HT1080 (cell line): ENCODE results near the gene KRT9. TPM values are rescaled to one million over a fixed set of nuclear protein-coding genes. Genes with fewer than 3 reads are reported as not detected.

Source experiments
- total RNA-seq: library from RNA; depleted of rRNA; stranded (reverse); fragments of >200 nt; shearing (Covaris generic); gene quantifications from 2 replicates; pipeline ENCODE4 v1.2.3, GENCODE V29; 2014; rRNA removed

Gene KRT9
- total RNA-seq, 1 experiment from 2014 or later: not detected

Other genes with a start within 250 kb of the KRT9 start
- not detected in 2 replicates for gene KRT33A, start 221.2 kb downstream of the KRT9 start, total RNA-seq
- not detected in 2 replicates for gene KRT33B, start 202.2 kb downstream of the KRT9 start, total RNA-seq
- 0.80 and 1.2 TPM in 2 replicates for gene KRT34, start 189.8 kb downstream of the KRT9 start, total RNA-seq
- not detected in 2 replicates for gene KRT31, start 174.5 kb downstream of the KRT9 start, total RNA-seq
- not detected in 2 replicates for gene KRT37, start 147.5 kb downstream of the KRT9 start, total RNA-seq
- gene KRT38, start 131.1 kb downstream of the KRT9 start, total RNA-seq: not detected in 2 replicates
- gene KRT32, start 104.7 kb downstream of the KRT9 start, total RNA-seq: not detected in 2 replicates
- not detected in 2 replicates for gene KRT35, start 90.9 kb downstream of the KRT9 start, total RNA-seq
- gene KRT36, start 82.1 kb downstream of the KRT9 start, total RNA-seq: not detected in 2 replicates
- gene KRT13, start 66.4 kb downstream of the KRT9 start, total RNA-seq: not detected in 2 replicates
- 6.8 and 10.9 TPM in 2 replicates for gene KRT15, start 53.2 kb downstream of the KRT9 start, total RNA-seq
- gene KRT19, start 43.8 kb downstream of the KRT9 start, total RNA-seq: 0.13 and 0.72 TPM in 2 replicates
- gene KRT14, start 14.8 kb upstream of the KRT9 start, total RNA-seq: 0.05 TPM in 1 of 2 replicates, not detected in the other
- not detected in 2 replicates for gene KRT16, start 40.7 kb upstream of the KRT9 start, total RNA-seq
- 0.72 and 1.6 TPM in 2 replicates for gene KRT17, start 52.5 kb upstream of the KRT9 start, total RNA-seq
- 78.2 and 312 TPM in 2 replicates for gene EIF1, start 116.8 kb upstream of the KRT9 start, total RNA-seq
- gene GAST, start 140.3 kb upstream of the KRT9 start, total RNA-seq: not detected in 2 replicates
- gene HAP1, start 162.6 kb upstream of the KRT9 start, total RNA-seq: 0.10 TPM in 1 of 2 replicates, not detected in the other
- gene JUP, start 214.7 kb upstream of the KRT9 start, total RNA-seq: 1.6 and 4.0 TPM in 2 replicates
- gene P3H4, start 239.9 kb upstream of the KRT9 start, total RNA-seq: 71.9 and 75.5 TPM in 2 replicates
- 199 and 204 TPM in 2 replicates for gene FKBP10, start 240.9 kb upstream of the KRT9 start, total RNA-seq